Measurements from ENCODE around the gene SMAD2.
"Not testable (repeated sequence)": the region's sequence is repeated elsewhere in the genome, so short reads cannot be mapped to it uniquely, and the experiment has no call there.

The SMAD2 gene

GRCh38 chr18:47930199-47930930, at the start of gene SMAD2:
SMAD2 (minus strand) TSS chr18:47930659; CDS start chr18:47896756, 33,903 bp downstream.
- peak; percentile 54 to 69 for DNase-seq (ENCODE audit: low read depth in 2 of 2)

- DNase-seq (ENCODE audit: low read depth in 2 of 2) = no peak
Measured at GRCh38 chr18:47979611-47980200, 49.2 kb upstream of the SMAD2 start.

GRCh38 chr18:47978603-47979002, 48.1 kb upstream of the SMAD2 start:
- no peak for DNase-seq (ENCODE audit: low read depth in 2 of 2)

- DNase-seq (ENCODE audit: low read depth in 2 of 2) = no peak
Measured at GRCh38 chr18:47978141-47978540, 47.7 kb upstream of the SMAD2 start.

GRCh38 chr18:47975701-47976100, 45.2 kb upstream of the SMAD2 start:
- no peak for DNase-seq (ENCODE audit: low read depth in 2 of 2)

- DNase-seq (ENCODE audit: low read depth in 2 of 2) = no peak
Measured at GRCh38 chr18:47975105-47975504, 44.6 kb upstream of the SMAD2 start.

GRCh38 chr18:47970664-47971531, 40.4 kb upstream of the SMAD2 start:
- DNase-seq (ENCODE audit: low read depth in 2 of 2) = no peak

GRCh38 chr18:47969816-47970215, 39.4 kb upstream of the SMAD2 start:
- DNase-seq (ENCODE audit: low read depth in 2 of 2) = no peak

- DNase-seq (ENCODE audit: low read depth in 2 of 2) = no peak
Measured at GRCh38 chr18:47968721-47969120, 38.3 kb upstream of the SMAD2 start.

- DNase-seq (ENCODE audit: low read depth in 2 of 2) = no peak
Measured at GRCh38 chr18:47968006-47968676, 37.7 kb upstream of the SMAD2 start.

GRCh38 chr18:47964053-47964452, 33.6 kb upstream of the SMAD2 start:
- DNase-seq (ENCODE audit: low read depth in 2 of 2) = no peak

GRCh38 chr18:47961003-47961402, 30.5 kb upstream of the SMAD2 start:
- not testable (repeated sequence) for DNase-seq (ENCODE audit: low read depth in 2 of 2)

GRCh38 chr18:47953471-47953931, 23.0 kb upstream of the SMAD2 start:
- peak in 1 of 2 experiments; percentile 3 for DNase-seq (ENCODE audit: low read depth in 2 of 2)

- no peak for DNase-seq (ENCODE audit: low read depth in 2 of 2)
Measured at GRCh38 chr18:47950511-47950910, 20.1 kb upstream of the SMAD2 start.

- no peak for DNase-seq (ENCODE audit: low read depth in 2 of 2)
Measured at GRCh38 chr18:47949202-47949601, 18.7 kb upstream of the SMAD2 start.

GRCh38 chr18:47946889-47947288, 16.4 kb upstream of the SMAD2 start:
- DNase-seq (ENCODE audit: low read depth in 2 of 2) = no peak

- no peak for DNase-seq (ENCODE audit: low read depth in 2 of 2)
Measured at GRCh38 chr18:47944972-47945852, 14.8 kb upstream of the SMAD2 start.

- DNase-seq (ENCODE audit: low read depth in 2 of 2) = no peak
Measured at GRCh38 chr18:47936952-47937351, 6.5 kb upstream of the SMAD2 start.

- DNase-seq (ENCODE audit: low read depth in 2 of 2) = no peak
Measured at GRCh38 chr18:47935321-47936055, 5.0 kb upstream of the SMAD2 start.

- no peak for DNase-seq (ENCODE audit: low read depth in 2 of 2)
Measured at GRCh38 chr18:47932603-47933002, 2.1 kb upstream of the SMAD2 start.
